ENCODE data around the gene TXNDC5.

DNA sequence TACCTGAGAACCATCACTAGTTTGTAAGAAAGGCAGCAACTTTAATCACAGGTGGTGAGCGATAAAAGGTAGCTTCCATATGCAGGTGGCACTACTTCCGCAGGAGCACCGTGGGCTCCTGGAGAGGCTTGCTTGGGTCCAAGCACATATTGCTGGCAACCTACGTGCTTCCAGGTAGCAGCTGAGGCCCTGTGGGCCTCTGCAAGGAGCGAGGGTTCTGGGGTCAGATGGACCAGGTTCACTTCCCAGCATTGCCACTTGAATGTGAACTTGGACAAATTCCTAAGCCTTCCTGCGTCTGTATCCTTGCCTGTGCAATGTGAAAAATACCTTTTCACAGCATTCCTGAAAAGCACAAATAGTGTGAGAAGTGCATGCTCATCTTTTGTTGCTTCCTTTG is 31.0 kb downstream of the TXNDC5 start:
- TF ChIP-seq POLR2A (IDR thresholded peaks at IDR 0.05; ENCODE audit: low read length) (no peak), JUNB (IDR thresholded peaks at IDR 0.05) (no peak), ZC3H11A (IDR thresholded peaks at IDR 0.05) (no peak), ESRRA (IDR thresholded peaks at IDR 0.05; ENCODE audit: borderline replicate concordance, low read length) (no peak), HOXA7 (CRISPR knock-in tag; IDR thresholded peaks at IDR 0.05) (no peak), RFX5 (IDR thresholded peaks at IDR 0.05) (no peak), BHLHE40 (IDR thresholded peaks at IDR 0.05; ENCODE audit: low read depth, low read length) (no peak), KDM1A (IDR thresholded peaks at IDR 0.05; ENCODE audit: low read depth) (no peak)
- TF ChIP-seq, protein P1, sequence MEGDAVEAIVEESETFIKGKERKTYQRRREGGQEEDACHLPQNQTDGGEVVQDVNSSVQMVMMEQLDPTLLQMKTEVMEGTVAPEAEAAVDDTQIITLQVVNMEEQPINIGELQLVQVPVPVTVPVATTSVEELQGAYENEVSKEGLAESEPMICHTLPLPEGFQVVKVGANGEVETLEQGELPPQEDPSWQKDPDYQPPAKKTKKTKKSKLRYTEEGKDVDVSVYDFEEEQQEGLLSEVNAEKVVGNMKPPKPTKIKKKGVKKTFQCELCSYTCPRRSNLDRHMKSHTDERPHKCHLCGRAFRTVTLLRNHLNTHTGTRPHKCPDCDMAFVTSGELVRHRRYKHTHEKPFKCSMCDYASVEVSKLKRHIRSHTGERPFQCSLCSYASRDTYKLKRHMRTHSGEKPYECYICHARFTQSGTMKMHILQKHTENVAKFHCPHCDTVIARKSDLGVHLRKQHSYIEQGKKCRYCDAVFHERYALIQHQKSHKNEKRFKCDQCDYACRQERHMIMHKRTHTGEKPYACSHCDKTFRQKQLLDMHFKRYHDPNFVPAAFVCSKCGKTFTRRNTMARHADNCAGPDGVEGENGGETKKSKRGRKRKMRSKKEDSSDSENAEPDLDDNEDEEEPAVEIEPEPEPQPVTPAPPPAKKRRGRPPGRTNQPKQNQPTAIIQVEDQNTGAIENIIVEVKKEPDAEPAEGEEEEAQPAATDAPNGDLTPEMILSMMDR (IDR thresholded peaks at IDR 0.05): no peak
- TF ChIP-seq, protein P2, sequence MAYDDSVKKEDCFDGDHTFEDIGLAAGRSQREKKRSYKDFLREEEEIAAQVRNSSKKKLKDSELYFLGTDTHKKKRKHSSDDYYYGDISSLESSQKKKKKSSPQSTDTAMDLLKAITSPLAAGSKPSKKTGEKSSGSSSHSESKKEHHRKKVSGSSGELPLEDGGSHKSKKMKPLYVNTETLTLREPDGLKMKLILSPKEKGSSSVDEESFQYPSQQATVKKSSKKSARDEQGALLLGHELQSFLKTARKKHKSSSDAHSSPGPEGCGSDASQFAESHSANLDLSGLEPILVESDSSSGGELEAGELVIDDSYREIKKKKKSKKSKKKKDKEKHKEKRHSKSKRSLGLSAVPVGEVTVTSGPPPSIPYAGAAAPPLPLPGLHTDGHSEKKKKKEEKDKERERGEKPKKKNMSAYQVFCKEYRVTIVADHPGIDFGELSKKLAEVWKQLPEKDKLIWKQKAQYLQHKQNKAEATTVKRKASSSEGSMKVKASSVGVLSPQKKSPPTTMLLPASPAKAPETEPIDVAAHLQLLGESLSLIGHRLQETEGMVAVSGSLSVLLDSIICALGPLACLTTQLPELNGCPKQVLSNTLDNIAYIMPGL (CRISPR knock-in tag; IDR thresholded peaks at IDR 0.05; ENCODE audit: borderline replicate concordance): no peak
- TF ChIP-seq, protein P3, sequence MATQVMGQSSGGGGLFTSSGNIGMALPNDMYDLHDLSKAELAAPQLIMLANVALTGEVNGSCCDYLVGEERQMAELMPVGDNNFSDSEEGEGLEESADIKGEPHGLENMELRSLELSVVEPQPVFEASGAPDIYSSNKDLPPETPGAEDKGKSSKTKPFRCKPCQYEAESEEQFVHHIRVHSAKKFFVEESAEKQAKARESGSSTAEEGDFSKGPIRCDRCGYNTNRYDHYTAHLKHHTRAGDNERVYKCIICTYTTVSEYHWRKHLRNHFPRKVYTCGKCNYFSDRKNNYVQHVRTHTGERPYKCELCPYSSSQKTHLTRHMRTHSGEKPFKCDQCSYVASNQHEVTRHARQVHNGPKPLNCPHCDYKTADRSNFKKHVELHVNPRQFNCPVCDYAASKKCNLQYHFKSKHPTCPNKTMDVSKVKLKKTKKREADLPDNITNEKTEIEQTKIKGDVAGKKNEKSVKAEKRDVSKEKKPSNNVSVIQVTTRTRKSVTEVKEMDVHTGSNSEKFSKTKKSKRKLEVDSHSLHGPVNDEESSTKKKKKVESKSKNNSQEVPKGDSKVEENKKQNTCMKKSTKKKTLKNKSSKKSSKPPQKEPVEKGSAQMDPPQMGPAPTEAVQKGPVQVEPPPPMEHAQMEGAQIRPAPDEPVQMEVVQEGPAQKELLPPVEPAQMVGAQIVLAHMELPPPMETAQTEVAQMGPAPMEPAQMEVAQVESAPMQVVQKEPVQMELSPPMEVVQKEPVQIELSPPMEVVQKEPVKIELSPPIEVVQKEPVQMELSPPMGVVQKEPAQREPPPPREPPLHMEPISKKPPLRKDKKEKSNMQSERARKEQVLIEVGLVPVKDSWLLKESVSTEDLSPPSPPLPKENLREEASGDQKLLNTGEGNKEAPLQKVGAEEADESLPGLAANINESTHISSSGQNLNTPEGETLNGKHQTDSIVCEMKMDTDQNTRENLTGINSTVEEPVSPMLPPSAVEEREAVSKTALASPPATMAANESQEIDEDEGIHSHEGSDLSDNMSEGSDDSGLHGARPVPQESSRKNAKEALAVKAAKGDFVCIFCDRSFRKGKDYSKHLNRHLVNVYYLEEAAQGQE (IDR thresholded peaks at IDR 0.05): no peak
- TF ChIP-seq, protein P4, sequence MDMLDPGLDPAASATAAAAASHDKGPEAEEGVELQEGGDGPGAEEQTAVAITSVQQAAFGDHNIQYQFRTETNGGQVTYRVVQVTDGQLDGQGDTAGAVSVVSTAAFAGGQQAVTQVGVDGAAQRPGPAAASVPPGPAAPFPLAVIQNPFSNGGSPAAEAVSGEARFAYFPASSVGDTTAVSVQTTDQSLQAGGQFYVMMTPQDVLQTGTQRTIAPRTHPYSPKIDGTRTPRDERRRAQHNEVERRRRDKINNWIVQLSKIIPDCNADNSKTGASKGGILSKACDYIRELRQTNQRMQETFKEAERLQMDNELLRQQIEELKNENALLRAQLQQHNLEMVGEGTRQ (IDR thresholded peaks at IDR 0.05): no peak

Measured in A549 (cell line).